ENCODE results near the gene KAZALD1.

DNA sequence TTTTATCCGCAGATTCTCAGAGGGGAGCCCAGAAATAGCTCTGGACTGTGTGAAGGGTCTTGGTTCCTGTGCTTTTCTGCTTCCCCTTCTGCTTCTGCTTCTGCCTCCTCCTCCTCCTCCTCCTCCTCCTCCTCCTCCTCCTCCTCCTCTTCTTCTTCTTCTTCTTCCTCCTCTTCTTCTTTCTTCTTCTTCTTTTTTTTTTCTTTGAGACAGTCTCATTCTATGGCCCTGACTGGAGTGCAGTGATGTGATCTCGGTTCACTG is 42.4 kb upstream of the KAZALD1 start:
- no peak for TF ChIP-seq JUND (IDR thresholded peaks at IDR 0.05)
- TF ChIP-seq EZH2 (IDR thresholded peaks at IDR 0.05) = no peak
- TF ChIP-seq CTCF (IDR thresholded peaks at IDR 0.05 in 2 of 3, conservative IDR thresholded peaks at IDR 0.05 in 1 of 3; ENCODE audit: borderline replicate concordance in 1 of 3, insufficient read depth in 1 of 3, low read depth in 2 of 3, low read length in 2 of 3) = no peak
- no peak for TF ChIP-seq MAX (IDR thresholded peaks at IDR 0.05)
- no peak for TF ChIP-seq FOSL1 (IDR thresholded peaks at IDR 0.05; ENCODE audit: low read depth)
- TF ChIP-seq, protein P1, sequence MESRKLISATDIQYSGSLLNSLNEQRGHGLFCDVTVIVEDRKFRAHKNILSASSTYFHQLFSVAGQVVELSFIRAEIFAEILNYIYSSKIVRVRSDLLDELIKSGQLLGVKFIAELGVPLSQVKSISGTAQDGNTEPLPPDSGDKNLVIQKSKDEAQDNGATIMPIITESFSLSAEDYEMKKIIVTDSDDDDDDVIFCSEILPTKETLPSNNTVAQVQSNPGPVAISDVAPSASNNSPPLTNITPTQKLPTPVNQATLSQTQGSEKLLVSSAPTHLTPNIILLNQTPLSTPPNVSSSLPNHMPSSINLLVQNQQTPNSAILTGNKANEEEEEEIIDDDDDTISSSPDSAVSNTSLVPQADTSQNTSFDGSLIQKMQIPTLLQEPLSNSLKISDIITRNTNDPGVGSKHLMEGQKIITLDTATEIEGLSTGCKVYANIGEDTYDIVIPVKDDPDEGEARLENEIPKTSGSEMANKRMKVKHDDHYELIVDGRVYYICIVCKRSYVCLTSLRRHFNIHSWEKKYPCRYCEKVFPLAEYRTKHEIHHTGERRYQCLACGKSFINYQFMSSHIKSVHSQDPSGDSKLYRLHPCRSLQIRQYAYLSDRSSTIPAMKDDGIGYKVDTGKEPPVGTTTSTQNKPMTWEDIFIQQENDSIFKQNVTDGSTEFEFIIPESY (IDR thresholded peaks at IDR 0.05; ENCODE audit: extremely low read depth, insufficient replicate concordance, low read length) = no peak
- TF ChIP-seq CEBPB (IDR thresholded peaks at IDR 0.05; ENCODE audit: low read depth) = no peak
- TF ChIP-seq EZH2phosphoT487 (IDR thresholded peaks at IDR 0.05; ENCODE audit: borderline replicate concordance) = no peak
- TF ChIP-seq ZNF274 (IDR thresholded peaks at IDR 0.05; ENCODE audit: low read depth, low read length) = no peak

Data from HCT116 (cell line).